HG02870 (cell line): ENCODE measurements around the gene GRAMD1C.
A peak's percentile ranks its signal among the peaks of the same experiment; 100 is the strongest.
"Not testable (repeated sequence)": the region's sequence is repeated elsewhere in the genome, so short reads cannot be mapped to it uniquely, and the experiment has no call there.

Experiments used
- ATAC-seq: cut with Tn5 transposase; IDR thresholded peaks from one replicate; pipeline ENCODE4 v1.9.1; 2021; ENCODE audit warnings: mild to moderate bottlenecking, moderate library complexity; ENCODE audit not compliant: unreplicated experiment

Gene GRAMD1C

DNA sequence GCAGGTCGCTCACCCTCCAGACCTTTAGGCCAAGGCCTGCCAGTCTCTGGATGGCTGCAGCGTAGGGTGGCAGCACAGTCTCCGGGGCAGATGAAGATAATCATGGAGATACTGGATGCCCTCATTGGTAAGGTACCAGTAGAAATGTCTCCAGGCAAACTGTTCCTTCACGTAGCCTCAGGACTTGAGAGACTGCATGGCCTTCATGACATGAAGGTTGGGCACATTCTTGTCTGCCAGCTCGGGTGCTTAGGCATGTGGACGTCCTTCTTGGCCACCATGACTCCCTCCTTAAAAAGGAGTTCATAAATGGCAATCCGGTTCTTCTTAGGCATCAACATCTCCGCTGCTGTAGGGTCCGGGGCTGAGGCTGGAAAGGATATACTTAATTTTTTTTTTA, 11.8 kb downstream of the GRAMD1C start:
- not testable (repeated sequence) for ATAC-seq

DNA sequence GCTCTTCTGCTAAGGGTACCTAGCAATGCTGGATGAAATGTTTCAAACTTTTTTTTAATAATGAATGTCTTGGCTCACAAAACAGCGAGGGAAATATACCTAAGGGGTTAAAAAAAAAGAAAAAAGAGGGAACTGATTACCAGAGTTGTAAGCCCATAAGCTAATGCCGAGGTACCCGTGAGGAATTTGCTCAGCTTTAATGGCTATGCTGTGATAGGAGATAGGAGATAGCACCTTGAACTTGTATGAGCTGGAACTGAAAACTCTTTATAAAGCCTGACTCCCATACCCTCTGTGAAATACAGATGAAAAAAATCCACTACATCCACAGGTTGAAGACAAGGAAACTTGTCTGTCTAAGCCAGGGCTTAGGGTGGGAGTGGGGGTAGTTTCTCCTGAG, 13.9 kb downstream of the GRAMD1C start:
- ATAC-seq, result no peak

GRCh38 chr3:113867506-113867905, 28.9 kb downstream of the GRAMD1C start:
- ATAC-seq, result no peak

DNA sequence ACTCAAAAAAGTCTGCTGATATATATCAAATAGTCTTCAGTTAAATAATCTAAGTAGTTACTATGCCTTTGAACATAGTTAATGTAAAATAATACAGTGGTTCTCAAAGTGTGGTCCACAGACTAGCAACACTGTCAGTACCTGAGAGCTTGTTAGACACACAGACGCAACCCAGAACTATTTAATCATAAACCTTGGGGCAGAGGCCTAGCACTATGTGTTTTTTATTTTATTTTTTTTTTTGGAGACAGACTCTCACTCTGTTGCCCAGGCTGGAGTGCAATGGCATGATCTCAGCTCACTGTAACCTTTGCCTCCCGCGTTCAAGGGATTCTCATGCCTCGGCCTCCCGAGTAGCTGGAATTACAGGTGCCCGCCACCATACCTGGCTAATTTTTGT, 34.7 kb downstream of the GRAMD1C start:
- ATAC-seq, result no peak

DNA sequence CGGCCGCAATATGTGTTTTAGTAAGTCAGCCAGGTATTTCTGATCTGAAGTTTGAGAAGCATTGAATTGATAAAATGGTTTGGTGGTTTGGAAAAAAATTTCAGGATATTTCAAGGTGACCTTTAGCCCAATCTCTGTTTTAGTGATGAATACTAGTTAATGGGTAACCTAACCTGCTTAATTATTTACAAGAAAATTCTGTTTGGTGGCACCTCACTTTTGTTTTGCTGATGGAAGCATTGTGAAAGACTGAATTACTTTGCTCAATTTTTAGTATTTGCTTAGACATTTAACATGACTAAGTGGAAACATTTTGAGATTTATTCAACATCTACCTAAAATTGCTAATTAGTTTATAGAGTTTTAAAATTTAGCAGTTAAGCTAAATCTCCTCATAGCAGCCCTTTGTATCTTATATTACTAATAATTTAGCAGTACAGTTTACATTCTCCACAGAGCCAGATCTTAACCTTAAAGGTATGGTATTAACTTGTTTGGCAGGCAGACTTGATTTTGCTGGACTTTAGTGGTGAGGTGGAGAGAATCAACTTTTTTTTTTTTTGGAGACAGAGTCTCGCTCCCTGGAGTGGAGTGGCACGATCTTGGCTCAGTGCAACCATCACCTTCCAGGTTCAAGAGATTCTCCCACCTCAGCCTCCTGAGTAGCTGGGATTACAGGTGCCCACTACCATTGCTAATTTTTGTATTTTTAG, 35.4 kb downstream of the GRAMD1C start:
- ATAC-seq, result no peak

DNA sequence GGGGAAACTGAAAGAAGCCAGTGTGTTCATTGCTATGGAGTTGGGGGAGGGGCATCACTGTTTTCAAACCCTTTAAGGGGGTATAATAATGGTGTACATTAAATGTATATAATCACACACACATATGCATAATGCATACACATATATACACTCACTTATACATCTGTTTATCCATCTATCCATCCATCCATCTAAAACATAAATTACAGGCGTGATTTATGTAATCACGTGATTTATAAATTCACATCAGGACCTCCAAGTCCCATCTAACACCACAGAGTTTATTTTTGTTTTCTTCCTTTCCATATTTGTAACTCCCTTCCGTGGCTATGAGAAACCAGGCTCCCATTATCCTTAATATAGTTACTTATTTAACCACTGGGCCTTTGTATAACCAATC, 39.8 kb downstream of the GRAMD1C start:
- ATAC-seq, result no peak

- no peak for ATAC-seq
Observed at GRCh38 chr3:113885050-113885449, 46.5 kb downstream of the GRAMD1C start.

DNA sequence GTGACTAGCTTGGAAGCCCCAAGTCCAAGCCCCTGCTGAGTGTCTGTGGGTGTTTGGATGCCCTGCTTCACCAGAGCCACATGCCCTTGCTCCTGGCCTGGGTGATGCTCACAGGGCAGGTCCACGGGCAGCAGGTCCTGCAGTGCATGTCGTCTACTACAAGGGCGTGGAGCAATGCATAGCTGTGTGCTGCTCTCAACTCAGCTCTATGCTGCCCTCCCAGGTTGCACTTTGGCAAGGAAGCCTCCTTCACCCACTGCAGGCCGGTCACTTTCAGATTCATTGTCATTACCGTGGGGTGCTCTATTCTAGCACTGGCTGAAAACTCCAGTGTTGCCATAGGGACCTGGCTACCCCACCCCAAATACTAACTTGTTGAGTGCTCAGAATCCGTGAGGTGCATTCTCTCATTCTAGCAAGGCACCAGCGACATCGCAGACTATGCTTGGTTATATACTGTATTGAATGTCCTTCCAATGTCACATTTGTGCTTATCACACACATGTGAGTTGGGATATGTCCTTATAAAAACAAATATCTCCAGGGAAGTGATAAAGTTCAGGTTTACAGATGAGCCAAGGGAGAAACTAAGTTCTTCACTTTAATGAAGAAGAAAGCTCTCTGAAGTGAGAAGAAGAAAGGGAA, 51.8 kb downstream of the GRAMD1C start:
- no peak for ATAC-seq

- ATAC-seq, result no peak
Observed at GRCh38 chr3:113894927-113895326, 56.3 kb downstream of the GRAMD1C start.

- ATAC-seq, result no peak
Observed at GRCh38 chr3:113895964-113896363, 57.4 kb downstream of the GRAMD1C start.

- ATAC-seq, result no peak
Observed at GRCh38 chr3:113896930-113897329, 58.3 kb downstream of the GRAMD1C start.

DNA sequence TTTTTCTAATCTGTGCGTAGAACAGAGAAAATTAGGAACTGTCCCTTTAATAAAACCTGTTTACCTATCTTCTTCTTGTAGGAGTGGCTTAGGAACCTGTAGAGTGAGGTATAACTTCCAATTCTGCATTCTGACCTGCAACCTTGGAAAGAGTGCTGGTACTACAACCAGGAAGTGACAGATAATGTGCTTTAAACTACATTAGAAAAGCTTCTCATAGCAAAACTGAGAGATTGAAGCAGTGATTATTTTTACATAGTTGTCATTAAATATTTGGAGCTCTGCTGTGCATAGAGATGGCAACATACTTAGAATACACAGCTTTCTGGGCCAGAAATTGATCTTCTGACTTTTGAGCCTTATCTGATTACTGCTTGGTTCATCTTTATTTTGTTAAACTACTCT, 58.8 kb downstream of the GRAMD1C start:
- no peak for ATAC-seq

DNA sequence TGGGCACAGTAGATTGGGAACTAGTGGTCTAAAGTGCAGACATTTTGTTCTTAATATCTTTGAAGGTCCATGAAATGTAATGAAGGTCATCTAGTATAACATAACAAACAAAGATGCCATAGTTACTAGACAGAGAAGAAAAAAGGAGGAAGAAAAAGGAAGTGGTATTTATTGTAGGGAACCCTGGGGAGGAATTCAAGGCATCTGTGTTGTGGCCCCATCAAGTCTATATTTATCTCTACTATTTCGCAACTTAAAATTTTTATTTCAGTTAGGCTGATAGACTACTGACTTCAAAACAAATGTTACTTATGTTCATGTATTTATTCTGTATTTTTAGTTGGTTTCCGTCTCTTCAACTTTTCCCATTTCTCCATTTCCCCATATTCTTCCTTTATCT, 60.3 kb downstream of the GRAMD1C start:
- ATAC-seq, result no peak

- no peak for ATAC-seq
Observed at GRCh38 chr3:113906568-113907140, 68.1 kb downstream of the GRAMD1C start.

DNA sequence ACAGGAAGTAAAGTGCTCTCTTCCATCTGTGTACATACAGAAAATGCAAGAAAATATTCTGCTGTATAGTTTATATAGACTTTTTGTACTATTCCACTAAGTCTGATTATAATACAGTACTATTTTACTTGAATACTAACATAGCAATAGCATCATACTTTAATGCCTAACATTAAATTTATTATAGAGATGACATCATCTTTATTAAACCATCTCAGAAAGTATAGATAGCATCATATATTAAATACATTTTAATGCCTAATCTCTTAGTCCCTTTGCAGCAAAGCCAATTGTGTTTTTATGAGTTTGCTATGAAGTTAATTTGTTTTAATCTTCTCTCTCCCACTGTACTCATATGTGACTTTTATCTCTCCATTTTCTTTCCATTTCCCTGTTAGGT, 69.5 kb downstream of the GRAMD1C start:
- ATAC-seq, result no peak

DNA sequence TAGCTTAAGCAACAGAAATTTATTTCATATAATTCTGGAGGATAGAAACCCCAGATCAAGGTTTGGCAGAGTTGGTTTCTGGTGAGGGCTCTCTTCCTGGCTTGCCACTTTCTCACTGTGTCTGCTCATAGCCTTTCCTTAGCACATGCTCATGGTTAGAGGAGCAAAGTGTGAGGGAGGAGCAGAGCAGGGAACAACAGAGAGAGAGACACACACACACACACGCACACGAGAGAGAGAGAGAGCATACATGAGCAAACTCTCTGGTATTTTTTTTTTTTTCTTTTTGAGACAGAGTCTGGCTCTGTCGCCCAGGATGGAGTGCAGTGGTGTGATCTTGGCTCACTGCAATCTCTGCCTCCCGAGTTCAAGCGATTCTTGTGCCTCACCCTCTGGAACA, 72.4 kb downstream of the GRAMD1C start:
- no peak for ATAC-seq

GRCh38 chr3:113912552-113913236, 74.1 kb downstream of the GRAMD1C start:
- peak; percentile 98 for ATAC-seq

DNA sequence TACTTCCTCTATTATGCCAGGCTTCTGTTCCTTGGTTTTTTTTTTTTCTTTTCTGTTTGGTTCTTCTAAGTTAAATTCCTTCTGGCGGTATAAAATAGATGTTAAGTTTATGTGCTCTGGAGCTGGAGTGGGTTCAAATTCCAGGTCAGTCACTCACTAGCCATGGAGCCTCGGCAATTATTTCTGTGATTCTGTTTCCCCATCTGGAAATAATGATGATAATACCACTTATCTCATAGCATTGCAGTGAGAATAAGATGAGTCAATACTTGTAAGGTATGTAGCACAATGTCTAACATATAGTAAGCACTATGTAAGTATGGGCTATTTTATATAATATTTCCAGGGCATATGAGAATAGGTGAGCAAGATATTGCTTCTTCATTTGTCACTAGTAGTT, 76.1 kb downstream of the GRAMD1C start:
- ATAC-seq, result no peak

- no peak for ATAC-seq
Observed at GRCh38 chr3:113927556-113927955, 89.0 kb downstream of the GRAMD1C start.

GRCh38 chr3:113946831-113947230, 108.2 kb downstream of the GRAMD1C start:
- ATAC-seq, result no peak

- ATAC-seq, result peak; percentile 72
Observed at GRCh38 chr3:113947372-113948014, 108.9 kb downstream of the GRAMD1C start, which contains the start of gene ZDHHC23. TSS of gene ZDHHC23 (plus strand) at chr3:113948013. CDS start at chr3:113948803, 790 bp downstream.
